Psoas muscle (tissue), 8 donors: Measurements from ENCODE around the gene PIAS1. TPM values are rescaled to one million over a fixed set of nuclear protein-coding genes. Genes with fewer than 3 reads are reported as not detected.

Source experiments
- ATAC-seq, 4 donors: fragments of 200-7000 bp; cut with Tn5 transposase; one replicate each; pipeline ENCODE4 v1.9.1; 2020; ENCODE audit warnings: moderate library complexity in 3 of 4, mild to moderate bottlenecking in 2 of 4
- DNase-seq, 2 donors: peaks; one replicate each; pipeline ENCODE4 v3.0.0-alpha.2; 2020
- H3K27ac ChIP-seq: fragments of 200-600 bp; one replicate; pipeline ENCODE4 v1.8.0; 2022
- H3K27me3 ChIP-seq, 3 donors: fragments of 200-600 bp in 1 of 3; one replicate each; pipeline versions ENCODE4 v1.6.1 to v1.8.0; 2013 to 2022; ENCODE audit warnings: low read length in 2 of 3, mild to moderate bottlenecking in 2 of 3, moderate library complexity in 1 of 3; ENCODE audit not compliant: insufficient read depth in 3 of 3
- H3K36me3 ChIP-seq, 2 donors: fragments of 200-600 bp in 1 of 2; one replicate each; pipeline versions ENCODE4 v1.6.1 to v1.8.0; 2013 to 2022; ENCODE audit warnings: low read depth in 1 of 2, mild to moderate bottlenecking in 1 of 2, moderate library complexity in 1 of 2; ENCODE audit not compliant: insufficient read depth in 1 of 2
- H3K4me1 ChIP-seq: fragments of 200-600 bp; one replicate; pipeline ENCODE4 v1.8.0; 2022
- H3K4me3 ChIP-seq: fragments of 200-600 bp; one replicate; pipeline ENCODE4 v1.8.0; 2022; ENCODE audit warnings: mild to moderate bottlenecking
- H3K9me3 ChIP-seq: fragments of 200-600 bp; one replicate; pipeline ENCODE4 v1.8.0; 2022
- CTCF ChIP-seq: fragments of 200-600 bp; IDR thresholded peaks from one replicate; pipeline ENCODE4 v1.8.0; 2022; ENCODE audit warnings: antibody characterized with exemption
- WGBS, 3 donors: extraction: QIAGEN DNeasy Blood & Tissue Kit; methylation state at CpG; one replicate each; pipeline versions ENCODE4 v1.1.6 to v1.1.7; 2013; 5-methylcytosine and 5-hydroxymethylcytosine counted together
- intact Hi-C, 2 donors: fragments of 100-400 bp; cut with DNase I; formaldehyde crosslinking; loops; one replicate each; pipeline versions ENCODE4 v1.11.0 to v1.14.2; 2022
- polyA plus RNA-seq, 3 donors: library from polyadenylated mRNA; stranded (reverse); fragments of 200-250 nt; gene quantifications; one replicate each; pipeline ENCODE4 v1.2.3, GENCODE V29; 2013
- total RNA-seq, 4 donors: library from RNA; stranded (reverse); fragmentation: NEBNext Ultra II Directional in 2 of 4; extraction: Animal tissue kit (Norgen Biotek cat#: 25700) in 2 of 4; gene quantifications; one replicate each; pipeline versions ENCODE4 v1.2.1 to v1.2.4, GENCODE V29; 2021 to 2023
- donor health status: healthy with polysubstance abuse.
- donor health status: DM: no; HTN: no; CAD: no; lungs with moderate emphysema.
- donor health status: Bipolar disorder and iron deficiency.
- donor health status: healthy.
- donor health status: DM: yes; HTN: yes; CAD: no.
- donor health status: DM: no; HTN: no; CAD: no.
- donor health status: DM: no; HTN: no; CAD: no.
- donor health status: DM: yes; HTN: yes; CAD: no.

The PIAS1 gene
- total and polyA plus RNA-seq, 7 donors: 4.4 to 28.7 (median 18.2) TPM

GRCh38 chr15:68145706-68146105, 91.6 kb downstream of the PIAS1 start:
- Histone ChIP-seq H3K36me3 (peaks cover 2 to 34% of the 10 kb centered on the region in 2 donors), H3K4me1 (no peaks in the 10 kb centered on the region)

GRCh38 chr15:68148039-68148438, 93.9 kb downstream of the PIAS1 start:
- no peak overlapping the region for H3K27ac ChIP-seq
- ATAC-seq: no peak
- WGBS, 3 donors: 87 to 94% (median 88%) methylated on average over 1 of the region's 1 CpG
- no peaks in the 10 kb centered on the region for H3K4me1 ChIP-seq
- no peaks in the 10 kb centered on the region for H3K9me3 ChIP-seq
- no peak overlapping the region for H3K4me3 ChIP-seq
- intact Hi-C loops: no loop called here
- no peak for DNase-seq
- H3K27me3 ChIP-seq: no peaks in the 10 kb centered on the region
- no peak for TF ChIP-seq CTCF
- H3K36me3 ChIP-seq: peaks cover 2 to 32% of the 10 kb centered on the region in 2 donors

More at GRCh38 chr15:68145706-68146105, 91.6 kb downstream of the PIAS1 start:
- no peak for TF ChIP-seq CTCF
- H3K9me3 ChIP-seq: no peaks in the 10 kb centered on the region
- no peak overlapping the region for H3K27ac ChIP-seq
- ATAC-seq (no peak), DNase-seq (no peak)
- intact Hi-C loops: no loop called here
- H3K4me3 ChIP-seq: no peak overlapping the region
- H3K27me3 ChIP-seq: no peaks in the 10 kb centered on the region

- no peak overlapping the region for H3K4me3 ChIP-seq
- H3K36me3 ChIP-seq: peaks cover 2 to 39% of the 10 kb centered on the region in 2 donors
- H3K9me3 ChIP-seq: no peaks in the 10 kb centered on the region
- TF ChIP-seq CTCF: no peak
- no peaks in the 10 kb centered on the region for H3K27me3 ChIP-seq
- intact Hi-C loops: no loop called here
- H3K4me1 ChIP-seq: no peaks in the 10 kb centered on the region
- DNase-seq: no peak
- no peak overlapping the region for H3K27ac ChIP-seq
- ATAC-seq: no peak
- WGBS, 3 donors: 100% methylated on average over 1 of the region's 1 CpG
Measured at GRCh38 chr15:68149059-68149458, 94.9 kb downstream of the PIAS1 start.

GRCh38 chr15:68150187-68150586, 96.1 kb downstream of the PIAS1 start:
- Histone ChIP-seq H3K36me3 (peaks cover 2 to 40% of the 10 kb centered on the region in 2 donors), H3K9me3 (no peaks in the 10 kb centered on the region), H3K27me3 (no peaks in the 10 kb centered on the region), H3K4me1 (no peaks in the 10 kb centered on the region), H3K27ac (no peak overlapping the region), H3K4me3 (no peak overlapping the region)
- no peak for DNase-seq
- 79 to 87% (median 84%) methylated on average over 1 of the region's 1 CpG for WGBS, 3 donors
- intact Hi-C loops: no loop called here
- no peak for ATAC-seq
- no peak for TF ChIP-seq CTCF

GRCh38 chr15:68151277-68151676, 97.2 kb downstream of the PIAS1 start:
- H3K4me1 ChIP-seq: no peaks in the 10 kb centered on the region
- no peaks in the 10 kb centered on the region for H3K27me3 ChIP-seq
- ATAC-seq (no peak), DNase-seq (no peak)
- no peak for TF ChIP-seq CTCF
- intact Hi-C loops: no loop called here
- H3K36me3 ChIP-seq: peaks cover 0 to 39% of the 10 kb centered on the region in 2 donors
- no peak overlapping the region for H3K27ac ChIP-seq
- H3K9me3 ChIP-seq: no peaks in the 10 kb centered on the region
- WGBS, 3 donors: 91 to 95% (median 95%) methylated on average over 1 of the region's 1 CpG
- H3K4me3 ChIP-seq: no peak overlapping the region
